ENCODE results near the gene TSPEAR.

The TSPEAR gene

DNA sequence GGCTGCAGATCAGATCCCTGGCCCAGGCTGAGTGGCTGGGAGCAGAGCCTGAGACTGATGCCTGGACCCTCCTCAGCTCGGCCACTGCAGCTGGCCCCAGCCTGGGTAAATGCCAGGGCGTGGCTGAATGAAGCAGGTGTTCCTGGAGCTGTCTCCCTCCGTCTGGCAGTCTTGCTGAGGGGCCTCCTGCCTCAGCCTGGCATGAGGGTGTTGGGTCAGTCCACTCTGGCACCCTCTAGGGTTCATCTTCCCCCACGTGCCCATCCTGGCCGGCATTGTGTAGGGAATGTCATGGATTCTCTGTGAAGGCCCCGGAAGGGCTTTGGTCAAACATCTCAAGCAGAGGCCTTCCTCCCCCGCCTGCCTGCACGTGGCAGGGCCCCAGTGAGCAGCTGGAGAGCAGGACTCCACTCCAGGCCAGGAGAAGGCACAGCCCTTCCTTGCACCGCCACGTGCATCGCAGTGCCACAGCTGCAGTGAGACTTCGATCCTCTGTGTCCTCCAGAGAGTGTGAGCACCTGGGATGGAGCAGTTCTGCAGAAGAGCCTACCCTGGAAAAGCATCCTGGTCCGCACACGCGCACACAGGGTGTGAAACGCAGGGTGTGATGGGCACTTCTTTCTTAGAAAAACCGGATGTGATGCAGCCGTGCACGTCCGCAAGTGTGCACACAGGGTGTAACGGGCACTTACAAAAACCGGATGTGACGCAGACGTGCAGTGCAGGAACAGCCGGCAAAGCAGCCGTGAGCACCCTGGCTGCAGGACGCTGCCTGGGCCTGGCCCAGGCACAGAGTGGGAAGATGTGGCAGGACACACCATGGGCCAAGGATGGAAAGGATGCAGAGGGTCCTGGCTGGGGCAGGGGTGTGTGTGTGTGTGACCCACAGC lies 142.5 kb downstream of the TSPEAR start:
- TF ChIP-seq SIN3A (IDR thresholded peaks at IDR 0.05; ENCODE audit: borderline replicate concordance, insufficient read depth, low read length) (no peak), TAF1 (IDR thresholded peaks at IDR 0.05; ENCODE audit: borderline replicate concordance, insufficient read depth, low read length) (no peak), FOXP2 (optimal IDR thresholded peaks at IDR 0.05; ENCODE audit: borderline replicate concordance, extremely low read depth, extremely low read length, insufficient read depth) (no peak), POLR2AphosphoS5 (IDR thresholded peaks at IDR 0.05; ENCODE audit: low read depth, low read length) (no peak)
- TF ChIP-seq, protein P1, sequence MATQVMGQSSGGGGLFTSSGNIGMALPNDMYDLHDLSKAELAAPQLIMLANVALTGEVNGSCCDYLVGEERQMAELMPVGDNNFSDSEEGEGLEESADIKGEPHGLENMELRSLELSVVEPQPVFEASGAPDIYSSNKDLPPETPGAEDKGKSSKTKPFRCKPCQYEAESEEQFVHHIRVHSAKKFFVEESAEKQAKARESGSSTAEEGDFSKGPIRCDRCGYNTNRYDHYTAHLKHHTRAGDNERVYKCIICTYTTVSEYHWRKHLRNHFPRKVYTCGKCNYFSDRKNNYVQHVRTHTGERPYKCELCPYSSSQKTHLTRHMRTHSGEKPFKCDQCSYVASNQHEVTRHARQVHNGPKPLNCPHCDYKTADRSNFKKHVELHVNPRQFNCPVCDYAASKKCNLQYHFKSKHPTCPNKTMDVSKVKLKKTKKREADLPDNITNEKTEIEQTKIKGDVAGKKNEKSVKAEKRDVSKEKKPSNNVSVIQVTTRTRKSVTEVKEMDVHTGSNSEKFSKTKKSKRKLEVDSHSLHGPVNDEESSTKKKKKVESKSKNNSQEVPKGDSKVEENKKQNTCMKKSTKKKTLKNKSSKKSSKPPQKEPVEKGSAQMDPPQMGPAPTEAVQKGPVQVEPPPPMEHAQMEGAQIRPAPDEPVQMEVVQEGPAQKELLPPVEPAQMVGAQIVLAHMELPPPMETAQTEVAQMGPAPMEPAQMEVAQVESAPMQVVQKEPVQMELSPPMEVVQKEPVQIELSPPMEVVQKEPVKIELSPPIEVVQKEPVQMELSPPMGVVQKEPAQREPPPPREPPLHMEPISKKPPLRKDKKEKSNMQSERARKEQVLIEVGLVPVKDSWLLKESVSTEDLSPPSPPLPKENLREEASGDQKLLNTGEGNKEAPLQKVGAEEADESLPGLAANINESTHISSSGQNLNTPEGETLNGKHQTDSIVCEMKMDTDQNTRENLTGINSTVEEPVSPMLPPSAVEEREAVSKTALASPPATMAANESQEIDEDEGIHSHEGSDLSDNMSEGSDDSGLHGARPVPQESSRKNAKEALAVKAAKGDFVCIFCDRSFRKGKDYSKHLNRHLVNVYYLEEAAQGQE (IDR thresholded peaks at IDR 0.05; ENCODE audit: insufficient read depth in 1 of 2, low read depth in 2 of 2, low read length in 2 of 2), result no peak

DNA sequence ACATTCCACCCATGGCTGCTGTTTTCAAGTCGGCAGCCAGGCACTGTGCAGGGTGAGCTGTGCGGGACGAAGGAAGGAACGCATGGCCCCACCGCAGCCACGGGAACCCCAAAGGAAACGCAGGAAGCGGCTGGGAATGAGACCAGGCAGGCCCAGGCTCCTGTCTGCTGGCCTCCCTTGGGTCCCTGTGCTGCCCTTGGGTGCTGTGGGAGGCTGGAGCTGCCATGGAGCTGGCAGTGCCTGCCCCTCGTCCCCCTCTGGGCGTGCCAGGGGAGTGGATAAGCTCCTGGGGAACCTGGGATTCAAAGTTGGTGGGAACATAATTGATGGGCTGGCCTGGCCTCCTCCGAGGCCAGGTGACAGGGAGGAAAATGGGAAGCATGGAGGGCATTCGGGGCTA lies 143.1 kb downstream of the TSPEAR start:
- TF ChIP-seq SIN3A (IDR thresholded peaks at IDR 0.05; ENCODE audit: borderline replicate concordance, insufficient read depth, low read length) (no peak), POLR2AphosphoS5 (IDR thresholded peaks at IDR 0.05; ENCODE audit: low read depth, low read length) (no peak), FOXP2 (optimal IDR thresholded peaks at IDR 0.05; ENCODE audit: borderline replicate concordance, extremely low read depth, extremely low read length, insufficient read depth) (no peak), TAF1 (IDR thresholded peaks at IDR 0.05; ENCODE audit: borderline replicate concordance, insufficient read depth, low read length) (no peak)
- TF ChIP-seq, protein P1 (IDR thresholded peaks at IDR 0.05; ENCODE audit: insufficient read depth in 1 of 2, low read depth in 2 of 2, low read length in 2 of 2), result no peak

- TF ChIP-seq FOXP2 (optimal IDR thresholded peaks at IDR 0.05; ENCODE audit: borderline replicate concordance, extremely low read depth, extremely low read length, insufficient read depth) (no peak), TAF1 (IDR thresholded peaks at IDR 0.05; ENCODE audit: borderline replicate concordance, insufficient read depth, low read length) (no peak), SIN3A (IDR thresholded peaks at IDR 0.05; ENCODE audit: borderline replicate concordance, insufficient read depth, low read length) (no peak), POLR2AphosphoS5 (IDR thresholded peaks at IDR 0.05; ENCODE audit: low read depth, low read length) (no peak)
- TF ChIP-seq, protein P1 (IDR thresholded peaks at IDR 0.05; ENCODE audit: insufficient read depth in 1 of 2, low read depth in 2 of 2, low read length in 2 of 2), result no peak
Observed at GRCh38 chr21:44567481-44568171, 143.7 kb downstream of the TSPEAR start.

DNA sequence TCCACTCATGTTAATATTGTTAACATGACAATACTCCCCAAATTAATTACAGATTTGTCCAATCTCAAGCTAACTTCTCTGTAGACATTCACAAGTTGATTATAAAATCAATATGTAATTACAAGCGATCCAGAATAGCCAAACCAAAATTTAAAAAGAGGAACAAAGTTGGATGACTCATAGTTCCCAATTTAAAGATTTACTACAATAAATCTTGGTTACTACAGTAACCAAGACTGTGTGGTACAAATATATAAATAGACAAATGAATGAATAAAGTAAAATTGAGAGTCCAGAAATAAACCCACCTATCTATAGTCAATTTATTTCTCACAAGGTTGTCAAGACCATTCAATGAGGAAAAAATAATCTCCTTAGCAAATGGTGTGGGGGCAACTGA lies 145.0 kb downstream of the TSPEAR start:
- no peak for TF ChIP-seq TAF1 (IDR thresholded peaks at IDR 0.05; ENCODE audit: borderline replicate concordance, insufficient read depth, low read length)
- TF ChIP-seq, protein P1 (IDR thresholded peaks at IDR 0.05; ENCODE audit: insufficient read depth in 1 of 2, low read depth in 2 of 2, low read length in 2 of 2), result no peak
- TF ChIP-seq FOXP2 (optimal IDR thresholded peaks at IDR 0.05; ENCODE audit: borderline replicate concordance, extremely low read depth, extremely low read length, insufficient read depth), result no peak
- TF ChIP-seq POLR2AphosphoS5 (IDR thresholded peaks at IDR 0.05; ENCODE audit: low read depth, low read length), result no peak
- no peak for TF ChIP-seq SIN3A (IDR thresholded peaks at IDR 0.05; ENCODE audit: borderline replicate concordance, insufficient read depth, low read length)

Data from PFSK-1 (cell line).